PC-3 (cell line): ENCODE data around the gene LIN37. TPM values are rescaled to one million over a fixed set of nuclear protein-coding genes. Genes with fewer than 3 reads are reported as not detected.

Experiments used
- ATAC-seq: fragments of 200-7000 bp; cut with Tn5 transposase; 2 replicates; pipeline ENCODE4 v1.9.1; 2020; ENCODE audit warnings: mild to moderate bottlenecking, moderate library complexity
- BruUV-seq: library from RNA; stranded (reverse); fragments of 400-500 nt; replicated peaks from 2 replicates; lab custom pipeline; 2021; lab: Mats Ljungman, UMichigan
- CTCF ChIA-PET: fragments of 300-600 bp; sonication (Branson Sonifier 250); formaldehyde crosslinking; loops from one replicate; lab custom pipeline; 2022; ENCODE audit warnings: antibody characterized with exemption; lab: Charles Lee
- POLR2A ChIA-PET: fragments of 300-600 bp; sonication (Branson Sonifier 250); formaldehyde crosslinking; loops from one replicate; lab custom pipeline; 2022; ENCODE audit warnings: antibody characterized with exemption; ENCODE audit not compliant: unreplicated experiment; lab: Charles Lee
- DNase-seq: peaks from one replicate; pipeline ENCODE4 v3.0.0-alpha.2; 2015
- H2AFZ ChIP-seq: fragments of 300-600 bp; sonication (generic); 2 replicates; pipeline ENCODE4 v1.6.0; 2016; ENCODE audit warnings: antibody characterized with exemption, low read length
- H3F3A ChIP-seq: fragments of 300-600 bp; sonication (generic); one replicate; pipeline ENCODE4 v1.6.0; 2017; ENCODE audit warnings: antibody characterized with exemption, low read length, control low read depth, mild to moderate bottlenecking; ENCODE audit not compliant: unreplicated experiment
- H3K27ac ChIP-seq: fragments of 300-600 bp; sonication (generic); 2 replicates; pipeline ENCODE4 v1.5.1; 2016; ENCODE audit warnings: mild to moderate bottlenecking, low read length
- H3K27me3 ChIP-seq: fragments of 300-600 bp; sonication (generic); 2 replicates; pipeline ENCODE4 v1.6.1; 2016; ENCODE audit warnings: low read length, mixed read lengths
- H3K36me3 ChIP-seq: fragments of 300-600 bp; sonication (generic); 2 replicates; pipeline ENCODE4 v1.6.1; 2016; ENCODE audit warnings: low read depth, mixed run types, low read length, mixed read lengths
- H3K4me1 ChIP-seq: fragments of 300-600 bp; sonication (generic); 2 replicates; pipeline ENCODE4 v1.5.1; 2016; ENCODE audit warnings: low read length; ENCODE audit not compliant: insufficient read depth
- H3K4me2 ChIP-seq: fragments of 300-600 bp; sonication (generic); 2 replicates; pipeline ENCODE4 v1.6.0; 2016; ENCODE audit warnings: low read length
- H3K4me3 ChIP-seq: fragments of 300-600 bp; sonication (generic); 2 replicates; pipeline ENCODE4 v1.5.1; 2016; ENCODE audit warnings: mild to moderate bottlenecking, low read length, mixed read lengths
- H3K79me2 ChIP-seq: fragments of 300-600 bp; sonication (generic); 2 replicates; pipeline ENCODE4 v1.6.1; 2017; ENCODE audit warnings: low read length, mixed read lengths
- H3K9ac ChIP-seq: fragments of 300-600 bp; sonication (generic); 2 replicates; pipeline ENCODE4 v1.6.0; 2016; ENCODE audit warnings: mild to moderate bottlenecking, low read length
- H3K9me2 ChIP-seq: fragments of 300-600 bp; sonication (generic); replicated peaks from 2 replicates; pipeline ENCODE4 v1.6.1; 2016; ENCODE audit warnings: mixed run types, low read length, mixed read lengths
- H3K9me3 ChIP-seq: fragments of 300-600 bp; sonication (generic); 2 replicates; pipeline ENCODE4 v1.6.1; 2016; ENCODE audit warnings: low read length, mixed read lengths
- H4K20me1 ChIP-seq: fragments of 300-600 bp; sonication (generic); 2 replicates; pipeline ENCODE4 v1.6.1; 2016; ENCODE audit warnings: low read length, mixed read lengths
- CTCF ChIP-seq: fragments of 300-600 bp; sonication (generic); conservative IDR thresholded peaks from 2 replicates; pipeline ENCODE4 v1.5.1; 2017; ENCODE audit warnings: antibody characterized with exemption, low read depth, mild to moderate bottlenecking, low read length
- EZH2 ChIP-seq: fragments of 300-600 bp; sonication (generic); IDR thresholded peaks from one replicate; pipeline ENCODE4 v1.6.1; 2017; ENCODE audit warnings: antibody characterized with exemption, mild to moderate bottlenecking, low read length; ENCODE audit not compliant: unreplicated experiment
- EZH2phosphoT487 ChIP-seq: fragments of 300-600 bp; sonication (generic); IDR thresholded peaks from 2 replicates; pipeline ENCODE4 v1.6.1; 2018; ENCODE audit warnings: mild to moderate bottlenecking, antibody characterized with exemption, low read length, borderline replicate concordance
- intact Hi-C: fragments of 100-400 bp; cut with micrococcal nuclease; formaldehyde crosslinking; loops from 2 replicates; pipeline ENCODE4 v1.9.0; 2023
- total RNA-seq: library from RNA; depleted of rRNA; stranded (reverse); fragments of >200 nt; gene quantifications from 2 replicates; pipeline ENCODE4 v1.2.3, GENCODE V29; 2014

The LIN37 gene
- total RNA-seq, 1 experiment from 2014 or later: 8.2 TPM

- H3K9me3 ChIP-seq: no peaks in the 10 kb centered on the region
- H3K9ac ChIP-seq: no peak overlapping the region
- no peak for ATAC-seq
- peaks cover 6% of the 10 kb centered on the region; the same call in 1 of the 2 replicates for H3K4me1 ChIP-seq
- no peaks in the 10 kb centered on the region for H4K20me1 ChIP-seq
- no peak for TF ChIP-seq EZH2phosphoT487
- TF ChIP-seq CTCF: no peak
- no peak for TF ChIP-seq EZH2
- H3K79me2 ChIP-seq: no peaks in the 10 kb centered on the region
- H3K9me2 ChIP-seq: no peaks in the 10 kb centered on the region
- H3K36me3 ChIP-seq: no peaks in the 10 kb centered on the region
- no TSS peak for BruUV-seq
- no peaks in the 10 kb centered on the region for H3K27me3 ChIP-seq
- ChIA-PET CTCF (no interaction called here), POLR2A (no interaction called here)
- no peak overlapping the region for H3K4me2 ChIP-seq
- H3K4me3 ChIP-seq: no peak overlapping the region
- H2AFZ ChIP-seq: no peak overlapping the region
- no peak overlapping the region for H3K27ac ChIP-seq
- H3F3A ChIP-seq: no peaks in the 10 kb centered on the region
- DNase-seq: no peak
- intact Hi-C loops: no loop called here
These were observed 18.3 kb downstream of the LIN37 start for GRCh38 chr19:35766571-35767104.

GRCh38 chr19:35767288-35768081 is 19.1 kb downstream of the LIN37 start:
- ChIA-PET CTCF (no interaction called here), POLR2A (no interaction called here)
- Histone ChIP-seq H4K20me1 (no peaks in the 10 kb centered on the region), H3K9me3 (no peaks in the 10 kb centered on the region), H3K4me3 (no peak overlapping the region), H3K36me3 (no peaks in the 10 kb centered on the region), H2AFZ (no peak overlapping the region), H3K4me2 (no peak overlapping the region), H3F3A (no peaks in the 10 kb centered on the region), H3K9ac (no peak overlapping the region), H3K4me1 (peaks cover 6% of the 10 kb centered on the region; the same call in 1 of the 2 replicates), H3K79me2 (no peaks in the 10 kb centered on the region), H3K27me3 (no peaks in the 10 kb centered on the region), H3K27ac (no peak overlapping the region), H3K9me2 (no peaks in the 10 kb centered on the region)
- BruUV-seq: no TSS peak
- no peak for ATAC-seq
- no peak for TF ChIP-seq EZH2phosphoT487
- no peak for TF ChIP-seq CTCF
- no peak for TF ChIP-seq EZH2
- intact Hi-C loops: no loop called here
- DNase-seq: no peak

GRCh38 chr19:35768082-35768421 is 19.7 kb downstream of the LIN37 start:
- POLR2A ChIA-PET: no interaction called here
- no peak for ATAC-seq

More at GRCh38 chr19:35768082-35768421, 19.7 kb downstream of the LIN37 start:
- Histone ChIP-seq H2AFZ (no peak overlapping the region), H3K79me2 (no peaks in the 10 kb centered on the region), H3K9me2 (no peaks in the 10 kb centered on the region), H3F3A (no peaks in the 10 kb centered on the region), H3K4me1 (peaks cover 6% of the 10 kb centered on the region; the same call in 1 of the 2 replicates), H4K20me1 (no peaks in the 10 kb centered on the region), H3K27me3 (no peaks in the 10 kb centered on the region), H3K27ac (no peak overlapping the region), H3K9ac (no peak overlapping the region), H3K9me3 (no peaks in the 10 kb centered on the region), H3K4me3 (no peak overlapping the region), H3K36me3 (no peaks in the 10 kb centered on the region), H3K4me2 (no peak overlapping the region)
- no TSS peak for BruUV-seq
- intact Hi-C loops: no loop called here
- CTCF ChIA-PET: no interaction called here
- DNase-seq: no peak
- TF ChIP-seq EZH2 (no peak), EZH2phosphoT487 (no peak), CTCF (no peak)
